A549 (cell line): ENCODE results near the gene MPDU1. TPM values are rescaled to one million over a fixed set of nuclear protein-coding genes. Genes with fewer than 3 reads are reported as not detected.
A peak's percentile ranks its signal among the peaks of the same experiment; 100 is the strongest.

Experiments used
- ATAC-seq, 2 experiments: fragments of 200-7000 bp in 1 of 2; fragments of >200 bp in 1 of 2; cut with Nextera tagmentation in 1 of 2; cut with Tn5 transposase in 1 of 2; 3 replicates each; pipeline versions ENCODE4 v1.8.0 to v1.9.1; 2018 to 2020; ENCODE audit warnings: mild to moderate bottlenecking in 1 of 2, moderate library complexity in 1 of 2
- CTCF ChIA-PET: fragments of 300-600 bp; sonication (Branson Sonifier 250); formaldehyde crosslinking; extraction: SDS; loops from one replicate; lab custom pipeline; 2021; ENCODE audit warnings: antibody characterized with exemption, inconsistent platforms; lab: Yijun Ruan, JAX
- POLR2A ChIA-PET: fragments of 350-600 bp; formaldehyde crosslinking; extraction: SDS; loops from one replicate; lab custom pipeline; 2021; ENCODE audit warnings: antibody characterized with exemption, inconsistent platforms; lab: Yijun Ruan, JAX
- DNase-seq, 2 experiments: peaks; one replicate each; pipeline versions ENCODE4 v3.0.0 to v3.0.0-alpha.2; 2011 to 2016; ENCODE audit warnings: low read depth in 1 of 2, low spot score in 1 of 2
- FAIRE-seq: peaks from 2 replicates; lab custom pipeline; 2011; peaks lifted over from hg19 to GRCh38; lab: Jason Lieb, UNC
- H3K27ac ChIP-seq, 2 experiments: fragments of >200 bp; sonication (Bioruptor Twin); formaldehyde crosslinking; 3 replicates each; pipeline ENCODE4 v1.5.1; 2016 to 2017
- H3K4me1 ChIP-seq: fragments of >200 bp; sonication (Bioruptor Twin); formaldehyde crosslinking; 3 replicates; pipeline ENCODE4 v1.6.1; 2016
- H3K4me2 ChIP-seq: fragments of >200 bp; sonication (Bioruptor Twin); formaldehyde crosslinking; 3 replicates; pipeline ENCODE4 v1.6.1; 2016
- H3K4me3 ChIP-seq: fragments of >200 bp; sonication (Bioruptor Twin); formaldehyde crosslinking; 3 replicates; pipeline ENCODE4 v1.5.1; 2016
- H3K9me3 ChIP-seq: fragments of >200 bp; sonication (Bioruptor Twin); formaldehyde crosslinking; 3 replicates; pipeline ENCODE4 v1.6.1; 2016
- CEBPB ChIP-seq, 2 experiments: fragments of >200 bp in 1 of 2; sonication (Bioruptor Twin) in 1 of 2; formaldehyde crosslinking in 1 of 2; IDR thresholded peaks; 2 replicates each; pipeline ENCODE4 v1.6.1; 2012 to 2016
- E2F6 ChIP-seq: IDR thresholded peaks from 2 replicates; pipeline ENCODE4 v1.6.1; 2012; ENCODE audit warnings: low read depth, borderline replicate concordance
- EHMT2 ChIP-seq: fragments of 200-600 bp; sonication (generic); IDR thresholded peaks from 2 replicates; pipeline ENCODE4 v1.6.1; 2016; ENCODE audit warnings: antibody characterized with exemption, low read depth, mild to moderate bottlenecking, moderate library complexity
- ELK1 ChIP-seq: fragments of 150-350 bp; IDR thresholded peaks from 2 replicates; pipeline ENCODE4 v1.6.1; 2014; ENCODE audit warnings: low read depth, mild to moderate bottlenecking, low read length
- HDAC2 ChIP-seq: fragments of 200-600 bp; sonication (generic); IDR thresholded peaks from 2 replicates; pipeline ENCODE4 v1.6.1; 2016
- HMGXB4 ChIP-seq: fragments of 250-450 bp; sonication (Bioruptor Pico); IDR thresholded peaks from 2 replicates; pipeline ENCODE4 v1.5.0; 2021; ENCODE audit warnings: mild to moderate bottlenecking, moderate library complexity, borderline replicate concordance
- HOXB13 ChIP-seq: fragments of 250-450 bp; sonication (Bioruptor Pico); IDR thresholded peaks from 2 replicates; pipeline ENCODE4 v1.5.0; 2020; ENCODE audit warnings: low read depth, mild to moderate bottlenecking, moderate library complexity
- JUN ChIP-seq, 2 experiments: fragments of >200 bp; sonication (Bioruptor Twin); formaldehyde crosslinking; IDR thresholded peaks; 2 replicates in 1 of 2; 3 replicates in 1 of 2; pipeline ENCODE4 v1.6.1; 2016 to 2017
- JUNB ChIP-seq: fragments of >200 bp; sonication (Bioruptor Twin); formaldehyde crosslinking; IDR thresholded peaks from 2 replicates; pipeline ENCODE4 v1.6.1; 2016
- KDM1A ChIP-seq: fragments of 200-600 bp; sonication (generic); IDR thresholded peaks from 2 replicates; pipeline ENCODE4 v1.6.1; 2016; ENCODE audit warnings: low read depth, mild to moderate bottlenecking
- MAX ChIP-seq: IDR thresholded peaks from 2 replicates; pipeline ENCODE4 v1.6.1; 2012
- MYC ChIP-seq: IDR thresholded peaks from 2 replicates; pipeline ENCODE4 v1.6.1; 2012; ENCODE audit warnings: mild to moderate bottlenecking, inconsistent platforms, low read length, improper control_type of control experiment, borderline replicate concordance
- NFE2L2 ChIP-seq: fragments of 150-350 bp; conservative IDR thresholded peaks from 2 replicates; pipeline ENCODE4 v1.6.1; 2014; ENCODE audit warnings: low read length
- PHF8 ChIP-seq: fragments of 200-600 bp; sonication (generic); IDR thresholded peaks from 2 replicates; pipeline ENCODE4 v1.6.1; 2016; ENCODE audit warnings: low read depth, mild to moderate bottlenecking, antibody characterized with exemption, moderate library complexity, borderline replicate concordance
- POLR2AphosphoS2 ChIP-seq: conservative IDR thresholded peaks from 2 replicates; pipeline ENCODE4 v1.6.1; 2012; ENCODE audit warnings: low read length, improper control_type of control experiment, inconsistent platforms
- RARB ChIP-seq: fragments of 250-450 bp; sonication (Bioruptor Pico); IDR thresholded peaks from 2 replicates; pipeline ENCODE4 v1.8.0; 2021; ENCODE audit warnings: mild to moderate bottlenecking, moderate library complexity
- REST ChIP-seq: fragments of 200-600 bp; sonication (generic); IDR thresholded peaks from 2 replicates; pipeline ENCODE4 v1.6.1; 2016; ENCODE audit warnings: antibody characterized with exemption, mild to moderate bottlenecking, moderate library complexity
- ZFP36 ChIP-seq: fragments of 450-650 bp; IDR thresholded peaks from 2 replicates; pipeline ENCODE4 v1.6.1; 2014; ENCODE audit warnings: borderline replicate concordance; ENCODE audit not compliant: partially characterized antibody
- WGBS: methylation state at CpG from one replicate; pipeline ENCODE4 v1.1.6; 2017; ENCODE audit errors: missing lambda C conversion rate; 5-methylcytosine and 5-hydroxymethylcytosine counted together
- polyA plus RNA-seq, 4 experiments: library from polyadenylated mRNA; depleted of rRNA in 3 of 4; stranded (reverse); fragments of >200 nt; fragmentation: RNase III in 1 of 4; extraction: RNeasy Plus Mini Kit Qiagen cat#74134 plus additional on column Dnase treatment in 1 of 4; gene quantifications; 2 replicates in 3 of 4; 3 replicates in 1 of 4; pipeline ENCODE4 v1.2.3, GENCODE V29; 2011 to 2017

The MPDU1 gene
- polyA plus RNA-seq, 2 of the 4 experiments (the other 2 are of a cell fraction), result 134 to 148 TPM

GRCh38 chr17:7586673-7587419 lies 3.2 kb downstream of the MPDU1 start (continued):
- TF ChIP-seq HMGXB4 (CRISPR knock-in tag) (no peak), RARB (CRISPR knock-in tag) (no peak)

GRCh38 chr17:7587420-7588151 lies 3.9 kb downstream of the MPDU1 start:
- CTCF ChIA-PET, result interaction anchor here (0.5 to 12.1 kb wide), 27 partner anchors 8 to 472 kb away, joined by 3 to 184 read pairs (median 4); partner anchors contain the start of genes DNAH2, FXR2, SAT2 and TP53
- TF ChIP-seq POLR2AphosphoS2 (no peak), REST (no peak), HOXB13 (CRISPR knock-in tag) (no peak), HDAC2 (no peak), MAX (no peak), JUN (IDR thresholded peaks at IDR 0.05) (no peak), NFE2L2 (no peak), EHMT2 (no peak), CEBPB (IDR thresholded peaks at IDR 0.05) (no peak), RARB (CRISPR knock-in tag) (no peak), ZFP36 (no peak), MYC (no peak), JUNB (no peak), ELK1 (no peak), PHF8 (no peak), E2F6 (no peak), KDM1A (no peak)
- no peak for DNase-seq
- no peaks in the 10 kb centered on the region for H3K9me3 ChIP-seq
- no peak overlapping the region for H3K4me3 ChIP-seq
- H3K27ac ChIP-seq, result 0 out of 6 replicates have a peak overlapping the region, but pooled peaks of 1 of the 2 experiments have one; percentile 3
- ATAC-seq, result no peak
- FAIRE-seq, result no peak
- POLR2A ChIA-PET, result interaction anchor here (0.9 to 5.0 kb wide), 6 partner anchors 8 to 108 kb away, joined by 3 to 97 read pairs (median 3); partner anchors contain the start of genes FXR2, TP53, WRAP53 and ZBTB4
- 83% methylated on average over 12 of the region's 12 CpGs for WGBS
- no peak overlapping the region for H3K4me2 ChIP-seq
- H3K4me1 ChIP-seq, result peaks cover 44% of the 10 kb centered on the region
